ENCODE measurements around the gene ADARB2.
"Not testable (repeated sequence)": the region's sequence is repeated elsewhere in the genome, so short reads cannot be mapped to it uniquely, and the experiment has no call there.

Gene ADARB2

GRCh38 chr10:1737222-1738061 is at the start of gene ADARB2:
Gene ADARB2 (minus strand): TSS chr10:1737525.
- peak; percentile 29 for DNase-seq

GRCh38 chr10:1785835-1786234 is 48.5 kb upstream of the ADARB2 start:
- no peak for DNase-seq

GRCh38 chr10:1782841-1783240 is 45.5 kb upstream of the ADARB2 start:
- no peak for DNase-seq

- DNase-seq = no peak
Measured at GRCh38 chr10:1779796-1780195, 42.5 kb upstream of the ADARB2 start.

- no peak for DNase-seq
Measured at GRCh38 chr10:1778375-1778969, 41.1 kb upstream of the ADARB2 start.

- no peak for DNase-seq
Measured at GRCh38 chr10:1776127-1776662, 38.9 kb upstream of the ADARB2 start.

GRCh38 chr10:1774796-1775195 is 37.5 kb upstream of the ADARB2 start:
- DNase-seq = no peak

GRCh38 chr10:1773204-1773603 is 35.9 kb upstream of the ADARB2 start:
- not testable (repeated sequence) for DNase-seq

- DNase-seq = no peak
Measured at GRCh38 chr10:1766049-1766448, 28.7 kb upstream of the ADARB2 start.

GRCh38 chr10:1762076-1762475 is 24.8 kb upstream of the ADARB2 start:
- no peak for DNase-seq

- DNase-seq = no peak
Measured at GRCh38 chr10:1754506-1755153, 17.3 kb upstream of the ADARB2 start.

- no peak for DNase-seq
Measured at GRCh38 chr10:1752153-1752552, 14.8 kb upstream of the ADARB2 start.

- DNase-seq = no peak
Measured at GRCh38 chr10:1747590-1748157, 10.3 kb upstream of the ADARB2 start.

GRCh38 chr10:1746796-1747195 is 9.5 kb upstream of the ADARB2 start:
- DNase-seq = no peak

- no peak for DNase-seq
Measured at GRCh38 chr10:1745780-1746456, 8.6 kb upstream of the ADARB2 start.

GRCh38 chr10:1744524-1744923 is 7.2 kb upstream of the ADARB2 start:
- DNase-seq = no peak

- no peak for DNase-seq
Measured at GRCh38 chr10:1743141-1743540, 5.8 kb upstream of the ADARB2 start.

- DNase-seq = no peak
Measured at GRCh38 chr10:1741450-1741849, 4.1 kb upstream of the ADARB2 start.

GRCh38 chr10:1739751-1740150 is 2.4 kb upstream of the ADARB2 start:
- DNase-seq = no peak

- DNase-seq = no peak
Measured at GRCh38 chr10:1738950-1739349, 1.6 kb upstream of the ADARB2 start.

- no peak for DNase-seq
Measured at GRCh38 chr10:1736972-1737221, 428 bp downstream of the ADARB2 start.

GRCh38 chr10:1736144-1736971 is 967 bp downstream of the ADARB2 start:
- no peak for DNase-seq

All from NCI-H69 (cell line).